ENCODE results near the gene PTPRD. TPM values are rescaled to one million over a fixed set of nuclear protein-coding genes. Genes with fewer than 3 reads are reported as not detected.

PTPRD gene
- total and polyA plus RNA-seq, 2 experiments from 2014 or later: 11.5 to 58.0 TPM

GRCh38 chr9:8567963-8568579 lies 2044.7 kb downstream of the PTPRD start:
- no peak overlapping the region for H3K27ac ChIP-seq (ENCODE audit: low read depth)
- H3K4me1 ChIP-seq (ENCODE audit: insufficient read depth): no peaks in the 10 kb centered on the region
- H3K4me3 ChIP-seq: no peak overlapping the region
- no peak overlapping the region for H3K4me2 ChIP-seq
- H3F3A ChIP-seq (replicated peaks; ENCODE audit: low read depth): no peaks in the 10 kb centered on the region
- no peaks in the 10 kb centered on the region for H3K27me3 ChIP-seq (ENCODE audit: insufficient read depth)
- H2AFZ ChIP-seq: no peak overlapping the region
- no peaks in the 10 kb centered on the region for H3K4me1 Mint-ChIP-seq
- ATAC-seq: no peak
- no peaks in the 10 kb centered on the region for H3K27me3 Mint-ChIP-seq (ENCODE audit: insufficient read depth, low read depth, poor library complexity)
- H3K4me3 Mint-ChIP-seq: no peak overlapping the region
- H3K36me3 Mint-ChIP-seq (ENCODE audit: low read depth): no peaks in the 10 kb centered on the region
- TF ChIP-seq POLR2AphosphoS5 (IDR thresholded peaks at IDR 0.05; ENCODE audit: low read depth) (no peak), STAT1 (IDR thresholded peaks at IDR 0.05; ENCODE audit: unreplicated experiment) (no peak), NANOG (IDR thresholded peaks at IDR 0.05; ENCODE audit: borderline replicate concordance) (no peak), JUNB (IDR thresholded peaks at IDR 0.05; ENCODE audit: unreplicated experiment) (no peak), REST (IDR thresholded peaks at IDR 0.05; ENCODE audit: unreplicated experiment) (no peak), CREB1 (CRISPR knock-in tag; IDR thresholded peaks at IDR 0.05; ENCODE audit: low read depth) (no peak), ZNF462 (CRISPR knock-in tag; IDR thresholded peaks at IDR 0.05) (no peak), CTCF (conservative IDR thresholded peaks at IDR 0.05; ENCODE audit: low read depth in 2 of 2) (no peak), EZH2phosphoT487 (IDR thresholded peaks at IDR 0.05; ENCODE audit: unreplicated experiment) (no peak), EZH2 (IDR thresholded peaks at IDR 0.05; ENCODE audit: low read depth, unreplicated experiment) (no peak), ETS1 (IDR thresholded peaks at IDR 0.05) (no peak), ZNF114 (CRISPR knock-in tag; IDR thresholded peaks at IDR 0.05) (no peak), ZNF331 (CRISPR knock-in tag; IDR thresholded peaks at IDR 0.05; ENCODE audit: low read depth) (no peak)
- H4K20me1 ChIP-seq (replicated peaks; ENCODE audit: insufficient read depth): no peaks in the 10 kb centered on the region
- no peaks in the 10 kb centered on the region for H3K9me2 ChIP-seq (ENCODE audit: insufficient read depth)
- DNase-seq (ENCODE audit: low spot score): no peak
- no peaks in the 10 kb centered on the region for H3K36me3 ChIP-seq (ENCODE audit: insufficient read depth)
- H3K79me2 ChIP-seq (replicated peaks; ENCODE audit: insufficient read depth): no peaks in the 10 kb centered on the region
- no peaks in the 10 kb centered on the region for H3K9me3 Mint-ChIP-seq
- H3K27ac Mint-ChIP-seq: no peak overlapping the region
